Measurements from ENCODE around the gene SEPTIN11.

SEPTIN11 gene

GRCh38 chr4:76960014-76960413 is 10.5 kb downstream of the SEPTIN11 start:
- CTCF ChIA-PET: no interaction called here
- no peaks in the 10 kb centered on the region for H3K36me3 ChIP-seq (ENCODE audit: control insufficient read depth in 2 of 2, insufficient read depth in 1 of 2, low read length in 2 of 2)
- TF ChIP-seq KLF16 (tag by site-specific recombination; IDR thresholded peaks at IDR 0.05) (no peak), ZNF501 (tag by site-specific recombination; IDR thresholded peaks at IDR 0.05) (no peak), ZSCAN23 (tag by site-specific recombination; IDR thresholded peaks at IDR 0.05) (no peak), ZBTB17 (tag by site-specific recombination; IDR thresholded peaks at IDR 0.05) (no peak), ZBTB26 (tag by site-specific recombination; optimal IDR thresholded peaks at IDR 0.05) (no peak), ZNF791 (tag by site-specific recombination; IDR thresholded peaks at IDR 0.05) (no peak), ZNF621 (tag by site-specific recombination; IDR thresholded peaks at IDR 0.05) (no peak), ZNF221 (tag by site-specific recombination; IDR thresholded peaks at IDR 0.05; ENCODE audit: borderline replicate concordance) (no peak), SCRT1 (tag by site-specific recombination; IDR thresholded peaks at IDR 0.05; ENCODE audit: borderline replicate concordance) (no peak), REPIN1 (tag by site-specific recombination; IDR thresholded peaks at IDR 0.05; ENCODE audit: low read depth) (no peak), ZNF776 (tag by site-specific recombination; IDR thresholded peaks at IDR 0.05; ENCODE audit: borderline replicate concordance) (no peak), INSM2 (tag by site-specific recombination; IDR thresholded peaks at IDR 0.05) (no peak), SCRT2 (tag by site-specific recombination; IDR thresholded peaks at IDR 0.05) (no peak), ZNF18 (tag by site-specific recombination; IDR thresholded peaks at IDR 0.05) (no peak), YY2 (tag by site-specific recombination; IDR thresholded peaks at IDR 0.05) (no peak), ZNF561 (tag by site-specific recombination; IDR thresholded peaks at IDR 0.05; ENCODE audit: borderline replicate concordance) (no peak), ZNF544 (tag by site-specific recombination; IDR thresholded peaks at IDR 0.05) (no peak)
- 0 out of 2 replicates have a peak, but pooled peaks cover 6% of the 10 kb centered on the region for H3K4me1 ChIP-seq (ENCODE audit: control insufficient read depth, insufficient read depth, low read length)
- no peak overlapping the region for H3K4me3 ChIP-seq (ENCODE audit: low read depth, low read length)
- H3K9me3 ChIP-seq (ENCODE audit: control insufficient read depth, insufficient read depth, low read depth, low read length): no peaks in the 10 kb centered on the region
- POLR2A ChIA-PET: no interaction called here
- no peak overlapping the region for H3K27ac ChIP-seq (ENCODE audit: extremely low read depth, low read depth, low read length)

GRCh38 chr4:76962406-76963130 is 13.0 kb downstream of the SEPTIN11 start:
- H3K36me3 ChIP-seq (ENCODE audit: control insufficient read depth in 2 of 2, insufficient read depth in 1 of 2, low read length in 2 of 2): no peaks in the 10 kb centered on the region
- no peak overlapping the region for H3K27ac ChIP-seq (ENCODE audit: extremely low read depth, low read depth, low read length)
- ChIA-PET CTCF (interaction anchor here (1.0 kb wide), 1 partner anchor 84 kb away, joined by 4 read pairs; no protein-coding TSS in a partner anchor), POLR2A (no interaction called here)
- no peak overlapping the region for H3K4me3 ChIP-seq (ENCODE audit: low read depth, low read length)
- H3K4me1 ChIP-seq (ENCODE audit: control insufficient read depth, insufficient read depth, low read length): 0 out of 2 replicates have a peak, but pooled peaks cover 6% of the 10 kb centered on the region
- H3K9me3 ChIP-seq (ENCODE audit: control insufficient read depth, insufficient read depth, low read depth, low read length): no peaks in the 10 kb centered on the region
- TF ChIP-seq ZNF518A (tag by site-specific recombination; conservative IDR thresholded peaks at IDR 0.05; ENCODE audit: low read depth) (no peak), PRDM10 (tag by site-specific recombination; IDR thresholded peaks at IDR 0.05) (no peak), ZNF239 (tag by site-specific recombination; IDR thresholded peaks at IDR 0.05) (no peak), ZNF184 (tag by site-specific recombination; IDR thresholded peaks at IDR 0.05) (no peak), ZNF391 (tag by site-specific recombination; IDR thresholded peaks at IDR 0.05; ENCODE audit: borderline replicate concordance, low read depth) (no peak)
